Ureter (tissue), 1 donor: Measurements from ENCODE around the gene CFAP91. TPM values are rescaled to one million over a fixed set of nuclear protein-coding genes. Genes with fewer than 3 reads are reported as not detected.
"Not testable (repeated sequence)": the region's sequence is repeated elsewhere in the genome, so short reads cannot be mapped to it uniquely, and the experiment has no call there.

Experiments used
- DNase-seq: peaks from one replicate; pipeline ENCODE4 v3.0.0-alpha.2; 2020; ENCODE audit warnings: low spot score
- total RNA-seq: library from RNA; stranded (reverse); gene quantifications from one replicate; pipeline ENCODE4 v1.2.4, GENCODE V29; 2023
- donor health status: DM: yes; HTN: yes; CAD: no.

CFAP91 gene
- total RNA-seq, 1 donor from 2014 or later: 5.8 TPM

DNA sequence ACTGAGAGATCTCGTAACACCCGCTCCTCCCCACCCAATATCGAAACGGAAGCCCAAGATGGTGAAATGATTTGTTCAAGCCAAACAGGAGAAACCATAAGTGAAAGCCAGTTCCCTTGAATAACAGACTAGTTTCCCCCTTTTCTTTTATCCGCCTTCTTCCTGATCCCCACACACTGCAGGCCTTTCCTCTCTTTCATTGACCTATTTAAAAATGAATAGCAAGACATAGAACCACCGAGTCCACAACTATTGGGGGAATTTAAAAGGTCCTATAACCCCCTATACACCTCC, 25.2 kb upstream of the CFAP91 start:
- no peak for DNase-seq

DNA sequence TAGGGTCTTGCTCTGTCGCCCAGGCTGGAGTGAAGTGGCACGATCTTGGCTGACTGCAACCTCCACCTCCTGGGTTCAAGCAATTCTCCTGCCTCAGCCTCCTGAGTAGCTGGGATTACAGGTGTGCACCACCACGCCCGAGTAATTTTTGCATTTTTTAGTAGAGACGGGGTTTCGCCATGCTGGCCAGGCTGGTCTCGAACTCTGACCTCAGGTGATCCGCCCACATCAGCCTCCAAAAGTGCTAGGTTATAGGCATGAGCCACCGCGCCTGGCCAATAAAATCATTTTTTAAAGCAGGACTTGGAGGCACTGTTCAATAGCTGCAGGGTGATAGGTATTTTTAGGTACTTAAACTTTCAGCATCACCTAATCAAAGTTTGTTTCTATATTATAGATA, 24.6 kb upstream of the CFAP91 start:
- not testable (repeated sequence) for DNase-seq

- DNase-seq: no peak
Measured at GRCh38 chr3:119679874-119680273, 22.9 kb upstream of the CFAP91 start.

GRCh38 chr3:119681279-119681678, 21.5 kb upstream of the CFAP91 start:
- DNase-seq: no peak

DNA sequence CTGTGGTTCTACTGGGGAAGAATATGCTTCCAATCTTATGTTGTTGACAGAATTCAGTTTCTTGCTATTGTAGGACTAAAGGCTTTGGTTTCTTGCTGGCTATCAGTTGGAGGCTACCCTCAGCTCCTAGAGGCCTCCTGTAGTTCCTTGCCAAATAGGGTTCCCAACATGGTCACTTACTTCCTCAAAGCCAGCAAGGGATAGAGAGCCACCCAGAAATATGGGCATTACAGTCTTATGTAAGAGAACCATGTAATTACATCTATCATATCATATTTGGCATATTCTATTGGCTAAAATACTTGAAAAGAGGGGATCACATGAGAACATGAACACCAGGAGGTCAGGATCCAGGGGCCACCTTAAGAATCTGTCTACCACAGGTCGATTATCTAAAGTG, 19.4 kb upstream of the CFAP91 start:
- DNase-seq: no peak

- no peak for DNase-seq
Measured at GRCh38 chr3:119690043-119690656, 12.7 kb upstream of the CFAP91 start.

- DNase-seq: no peak
Measured at GRCh38 chr3:119695480-119695879, 7.3 kb upstream of the CFAP91 start.

- DNase-seq: no peak
Measured at GRCh38 chr3:119697394-119697793, 5.4 kb upstream of the CFAP91 start.

- no peak for DNase-seq
Measured at GRCh38 chr3:119700269-119700919, 2.4 kb upstream of the CFAP91 start.

- no peak for DNase-seq
Measured at GRCh38 chr3:119700920-119701734, 1.7 kb upstream of the CFAP91 start.

DNA sequence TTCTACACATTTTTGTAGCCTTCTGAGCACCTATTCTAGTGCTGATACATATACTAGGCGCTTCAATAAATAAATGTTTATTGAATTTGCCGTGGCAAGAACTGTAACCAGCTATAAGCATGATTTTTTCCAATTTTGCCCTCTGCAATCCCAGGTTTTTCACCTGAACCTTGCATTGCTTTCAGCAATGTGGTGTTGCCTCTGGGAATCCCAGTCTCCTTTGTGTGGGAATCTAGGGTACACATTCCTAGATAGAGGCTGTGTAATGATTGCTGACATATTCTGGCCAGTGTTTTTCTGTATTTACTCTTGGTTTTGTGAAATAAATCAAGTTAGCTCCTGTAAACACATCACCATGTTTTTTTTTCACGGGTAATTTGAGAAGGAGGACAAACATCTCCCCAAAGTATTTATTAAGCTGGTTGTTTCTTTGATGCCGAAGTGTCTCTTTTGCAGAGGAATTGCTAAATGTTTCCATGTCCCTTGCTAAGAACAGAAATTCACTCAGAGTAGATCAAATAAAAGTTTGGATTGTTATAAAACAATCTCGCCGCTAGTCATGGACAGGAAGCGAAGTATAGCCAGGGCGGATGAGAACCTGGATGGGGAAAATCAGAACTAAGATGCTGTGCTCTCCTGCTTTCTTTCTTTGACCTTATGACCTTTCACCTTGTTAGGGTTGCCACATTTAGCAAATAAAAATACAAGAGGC, 1.2 kb downstream of the CFAP91 start:
- no peak for DNase-seq

- DNase-seq: no peak
Measured at GRCh38 chr3:119715105-119715504, 12.3 kb downstream of the CFAP91 start.

DNA sequence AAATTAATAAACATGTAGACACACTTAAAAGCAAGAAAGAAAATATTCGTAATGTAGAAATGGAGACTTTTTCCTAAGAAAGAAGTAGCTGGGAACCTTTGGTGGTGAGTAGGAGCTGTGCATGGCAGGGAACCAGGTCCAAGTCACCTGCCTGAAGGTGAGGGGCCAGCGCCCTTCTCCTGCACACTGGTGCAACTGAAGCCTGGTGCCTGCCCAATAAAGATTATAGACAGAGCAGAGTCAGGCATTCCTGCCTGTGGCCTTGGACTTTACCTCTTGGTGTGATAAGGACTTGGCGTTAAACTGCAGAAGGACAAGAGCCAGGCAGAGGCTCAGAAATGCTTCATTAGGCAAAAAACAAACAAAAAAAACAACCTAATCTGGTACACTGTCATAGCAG, 14.2 kb downstream of the CFAP91 start:
- no peak for DNase-seq

- no peak for DNase-seq
Measured at GRCh38 chr3:119717520-119717919, 14.7 kb downstream of the CFAP91 start.

- DNase-seq: no peak
Measured at GRCh38 chr3:119723022-119723421, 20.2 kb downstream of the CFAP91 start.

GRCh38 chr3:119726909-119727308, 24.1 kb downstream of the CFAP91 start:
- no peak for DNase-seq

- DNase-seq: no peak
Measured at GRCh38 chr3:119729996-119730395, 27.2 kb downstream of the CFAP91 start.

DNA sequence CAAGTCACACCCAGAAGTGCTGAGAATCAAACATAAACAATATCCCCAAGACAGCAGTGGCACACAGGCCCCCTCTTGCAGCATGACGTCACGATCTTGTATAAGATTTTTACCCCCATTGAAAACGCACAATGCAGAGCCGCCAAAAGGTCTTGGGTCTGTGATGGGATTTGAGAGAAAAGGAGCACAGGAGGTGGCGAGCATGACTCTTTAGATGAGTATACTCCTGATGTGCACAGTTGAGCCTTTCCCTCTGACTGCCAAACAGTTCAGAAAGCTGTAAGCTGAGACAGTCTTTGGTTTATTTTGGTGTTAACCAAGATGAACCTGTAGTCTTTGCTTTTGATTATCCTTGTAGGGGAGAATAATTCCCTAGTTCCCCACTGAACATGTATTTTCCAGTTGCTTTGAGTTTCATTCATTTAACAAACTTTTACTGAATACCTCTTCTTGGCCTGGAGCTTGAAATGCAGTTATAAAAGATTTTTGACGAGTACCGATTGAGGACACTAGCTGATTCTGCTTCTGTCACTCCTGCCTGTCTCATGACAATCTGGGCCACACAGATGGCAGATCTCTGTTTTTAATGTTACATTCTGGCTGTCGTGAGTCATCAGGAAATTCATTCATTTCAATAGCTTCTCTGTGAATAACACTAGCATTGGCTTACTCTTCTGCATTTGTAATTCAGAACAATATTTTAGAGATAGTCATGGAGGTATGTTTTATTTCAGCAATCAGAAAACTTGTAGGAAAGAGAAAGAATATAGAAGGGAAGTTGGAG, 28.9 kb downstream of the CFAP91 start:
- no peak for DNase-seq

GRCh38 chr3:119733812-119734211, 31.0 kb downstream of the CFAP91 start:
- DNase-seq: no peak

- no peak for DNase-seq
Measured at GRCh38 chr3:119738741-119739140, 35.9 kb downstream of the CFAP91 start.

GRCh38 chr3:119741657-119742590, 39.1 kb downstream of the CFAP91 start:
- DNase-seq: no peak
